Activated naive CD4-positive, alpha-beta T cell (primary cell): ENCODE results near the gene LRRC73.
"Not testable (repeated sequence)": the region's sequence is repeated elsewhere in the genome, so short reads cannot be mapped to it uniquely, and the experiment has no call there.

ENCODE experiments used
- DNase-seq, 4 experiments: peaks; one replicate each; lab custom pipeline; 2025; lab: John Stamatoyannopoulos, UW

The LRRC73 gene

DNA sequence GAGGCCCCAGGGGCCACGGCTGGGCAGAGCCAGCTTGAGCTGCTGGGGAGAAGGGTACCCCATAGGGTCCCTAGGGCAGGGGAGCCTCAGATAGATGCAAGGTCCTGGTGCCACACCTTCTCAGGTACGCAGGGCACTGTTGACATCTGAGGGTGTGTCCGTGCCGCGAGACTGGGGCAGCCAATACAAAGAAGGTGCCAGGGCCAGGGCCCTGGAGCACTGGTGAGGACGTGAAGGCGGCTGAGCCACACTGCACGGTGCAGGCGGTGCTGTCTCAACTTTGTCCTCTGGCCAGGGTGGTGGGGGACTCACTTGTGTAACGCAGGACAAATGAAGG lies 649 bp upstream of the LRRC73 start:
- no peak for DNase-seq

DNA sequence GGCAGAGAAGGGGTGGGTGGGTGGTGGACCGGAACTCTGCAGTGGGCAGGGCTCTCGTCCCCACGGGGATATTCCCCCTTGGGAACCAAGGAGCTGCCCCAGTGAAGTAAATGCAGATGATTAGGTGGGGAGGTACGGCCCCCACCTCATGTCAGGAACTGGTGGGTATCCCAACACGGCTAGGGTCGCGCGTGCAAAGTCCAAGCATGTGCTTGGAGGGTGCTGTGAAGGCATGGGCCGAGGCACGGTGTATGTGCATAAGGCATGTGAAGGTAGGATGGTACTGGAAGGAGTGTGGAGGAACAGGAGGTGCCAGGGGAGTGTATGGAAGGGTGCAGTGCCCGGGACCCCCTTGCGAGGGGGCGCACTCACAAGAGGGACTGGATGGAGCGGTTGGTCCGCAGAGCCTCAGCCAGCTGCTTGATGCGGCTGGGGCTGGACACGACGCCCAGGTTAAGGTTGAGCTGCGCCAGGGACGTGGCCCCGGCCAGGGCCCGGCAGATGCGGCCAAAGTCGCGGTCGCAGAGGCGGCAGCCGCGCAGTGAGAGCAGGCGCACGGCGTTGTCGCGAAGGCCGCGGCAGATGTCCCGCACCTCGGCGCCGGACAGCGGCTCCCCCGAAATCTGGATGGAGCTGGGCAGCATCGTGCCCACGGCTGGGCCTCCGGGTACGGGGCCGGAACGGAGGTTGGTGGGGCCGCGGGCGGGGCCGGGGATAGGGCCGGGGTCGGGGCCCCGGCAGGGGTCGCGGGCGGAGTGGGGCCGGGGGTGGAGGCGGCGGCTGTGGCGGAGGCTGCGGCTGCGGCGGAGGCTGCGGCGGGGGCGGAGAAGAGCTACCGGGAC lies 783 bp downstream of the LRRC73 start:
- no peak for DNase-seq

DNA sequence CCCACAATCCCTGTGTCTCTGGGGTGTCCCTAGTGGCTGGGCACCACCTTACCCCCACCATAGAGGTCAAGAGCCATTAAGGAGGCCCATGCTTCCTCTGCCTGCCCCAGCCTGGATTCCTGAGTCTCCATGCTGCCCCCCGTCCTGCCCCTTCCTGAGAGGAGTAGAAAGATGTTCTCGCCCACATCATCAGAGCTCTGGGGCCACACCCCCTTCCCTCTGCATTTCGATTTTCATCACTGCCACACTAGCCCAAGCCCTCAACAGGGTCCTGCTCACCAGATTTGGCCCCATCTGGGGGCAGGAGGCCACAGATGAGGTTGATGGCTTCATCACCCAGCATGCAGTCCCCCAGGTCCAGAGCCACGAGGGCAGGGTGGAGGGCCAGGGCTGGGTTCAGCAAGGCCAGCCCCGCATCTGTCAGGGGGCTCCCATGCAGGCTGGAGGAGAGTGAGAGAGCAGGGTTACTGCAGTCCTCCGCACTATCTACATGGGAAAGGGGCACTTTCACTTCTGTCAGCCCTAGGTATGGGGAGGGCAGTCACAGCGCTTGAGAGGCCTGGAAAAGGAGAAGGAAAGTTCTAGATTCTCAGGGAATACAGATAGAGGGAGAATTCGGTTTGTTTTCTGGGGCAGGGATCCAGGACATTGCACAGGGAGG lies 1.5 kb downstream of the LRRC73 start:
- no peak for DNase-seq

DNA sequence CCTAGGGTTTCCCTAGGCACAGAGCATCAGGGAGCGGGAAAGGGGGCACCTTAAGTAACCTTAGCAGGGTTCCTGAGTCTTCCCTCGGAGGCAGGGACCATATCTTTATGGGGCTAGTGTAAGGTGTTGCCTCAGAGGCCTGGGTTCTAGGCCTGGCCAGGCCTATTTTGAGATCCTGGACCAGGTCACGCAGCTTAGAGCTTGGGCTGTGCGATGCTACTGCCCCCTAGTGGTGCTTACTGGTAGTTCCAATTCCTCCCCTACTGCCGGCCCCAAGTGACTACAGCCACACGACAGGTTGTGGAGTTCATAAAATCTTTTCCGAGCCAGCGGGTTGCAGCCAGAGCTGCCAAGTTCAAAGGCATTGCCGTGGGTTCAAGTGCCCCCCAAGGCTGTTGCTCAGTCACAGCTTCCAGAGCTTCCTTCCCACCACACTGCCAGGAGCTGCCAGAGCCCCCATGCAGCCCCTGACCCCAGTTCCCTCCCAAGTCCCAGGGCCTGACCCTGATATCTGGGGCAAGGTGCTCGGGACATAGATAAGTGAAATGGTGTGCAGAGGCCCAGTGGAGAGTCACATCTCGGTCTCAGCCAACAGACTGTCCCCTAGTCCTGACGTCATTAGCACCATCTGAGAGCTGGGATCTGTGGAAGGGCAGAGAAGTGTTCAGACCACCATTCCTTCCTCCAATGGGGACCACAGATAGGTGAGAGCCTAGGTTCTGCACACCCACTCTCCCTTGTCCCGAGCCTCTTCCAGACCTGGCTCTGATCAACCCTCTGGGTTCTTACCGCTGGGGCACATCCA lies 3.3 kb downstream of the LRRC73 start:
- DNase-seq: peak; percentile 42 to 67 (median 51)

DNA sequence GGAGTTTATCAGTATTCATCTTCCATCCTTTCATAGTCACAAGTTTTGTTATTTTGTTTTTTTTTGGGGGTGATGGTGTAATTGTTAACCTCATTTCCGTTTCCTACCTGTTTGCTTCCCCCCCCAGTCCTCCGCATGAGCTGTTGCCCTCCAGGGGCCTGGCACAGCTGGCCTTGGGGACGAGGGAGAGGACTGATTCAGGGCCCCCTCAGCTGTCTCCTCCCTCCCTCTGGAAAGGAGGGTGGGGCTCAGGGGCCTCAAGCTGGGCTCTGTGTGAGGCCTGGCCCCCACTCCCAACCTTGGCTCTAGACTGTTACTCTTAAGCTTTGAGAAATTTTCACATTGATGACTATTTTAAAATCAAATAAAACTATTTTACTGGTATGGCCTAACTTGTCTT lies 4.0 kb downstream of the LRRC73 start:
- no peak for DNase-seq

DNA sequence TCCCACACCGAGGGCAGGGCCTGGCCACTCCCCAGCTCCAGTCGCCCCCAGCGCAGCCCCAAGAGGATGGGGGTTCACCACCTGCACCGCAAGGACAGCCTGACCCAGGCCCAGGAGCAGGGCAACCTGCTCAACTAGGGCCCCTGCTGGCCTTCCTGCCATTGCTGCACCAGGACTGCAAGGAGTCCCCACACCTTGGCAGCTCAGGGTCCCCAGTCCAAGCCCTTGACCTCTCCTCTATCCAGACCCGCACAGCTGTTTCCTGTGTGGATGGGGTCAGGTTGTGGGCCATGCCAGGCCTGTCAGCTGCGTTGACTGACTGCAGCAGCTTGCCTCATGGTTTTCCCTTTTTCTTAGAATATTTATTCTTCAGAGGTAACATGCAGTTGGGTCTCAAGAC lies 4.4 kb downstream of the LRRC73 start:
- DNase-seq: no peak

DNA sequence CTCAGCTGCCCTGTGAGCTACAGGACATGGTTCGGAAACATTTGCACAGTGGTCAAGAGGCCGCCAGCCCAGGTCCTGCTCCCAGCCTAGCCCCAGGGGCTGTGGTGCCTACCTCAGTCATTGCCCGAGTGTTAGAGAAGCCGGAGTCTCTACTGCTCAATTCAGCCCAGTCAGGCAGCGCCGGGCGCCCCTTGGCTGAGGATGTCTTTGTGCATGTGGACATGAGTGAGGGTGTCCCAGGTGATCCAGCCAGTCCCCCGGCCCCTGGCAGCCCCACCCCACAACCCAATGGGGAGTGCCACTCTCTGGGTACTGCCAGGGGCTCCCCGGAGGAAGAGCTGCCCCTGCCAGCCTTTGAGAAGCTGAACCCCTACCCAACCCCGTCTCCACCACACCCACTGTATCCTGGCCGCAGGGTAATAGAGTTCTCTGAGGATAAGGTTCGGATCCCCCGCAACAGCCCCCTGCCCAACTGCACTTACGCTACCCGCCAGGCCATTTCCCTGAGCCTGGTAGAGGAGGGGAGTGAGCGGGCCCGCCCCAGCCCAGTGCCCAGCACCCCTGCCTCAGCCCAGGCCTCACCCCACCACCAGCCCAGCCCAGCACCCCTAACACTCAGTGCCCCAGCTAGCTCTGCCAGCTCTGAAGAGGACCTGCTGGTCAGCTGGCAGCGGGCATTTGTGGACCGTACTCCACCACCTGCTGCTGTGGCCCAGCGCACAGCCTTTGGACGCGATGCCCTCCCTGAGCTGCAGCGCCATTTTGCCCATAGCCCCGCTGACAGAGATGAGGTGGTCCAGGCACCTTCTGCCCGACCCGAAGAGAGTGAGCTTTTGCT lies 5.2 kb downstream of the LRRC73 start:
- no peak for DNase-seq

DNA sequence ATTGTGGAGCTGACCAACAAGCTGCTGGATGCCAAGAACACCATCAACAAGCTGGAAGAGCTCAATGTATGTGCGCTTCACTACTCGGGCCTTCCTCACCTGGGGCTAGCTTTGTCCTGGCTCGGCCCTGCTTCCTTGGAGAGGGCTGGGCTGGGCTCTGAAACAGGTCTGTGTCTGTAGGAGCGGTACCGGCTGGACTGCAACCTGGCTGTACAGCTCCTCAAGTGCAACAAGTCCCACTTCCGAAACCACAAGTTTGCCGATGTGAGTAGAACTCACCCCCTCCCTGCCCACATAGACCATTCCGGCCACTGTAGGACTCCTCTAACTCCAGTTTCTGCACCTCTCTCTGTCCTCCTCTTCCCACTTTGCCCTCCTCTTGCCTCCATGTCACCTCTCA lies 6.7 kb downstream of the LRRC73 start:
- no peak for DNase-seq

DNA sequence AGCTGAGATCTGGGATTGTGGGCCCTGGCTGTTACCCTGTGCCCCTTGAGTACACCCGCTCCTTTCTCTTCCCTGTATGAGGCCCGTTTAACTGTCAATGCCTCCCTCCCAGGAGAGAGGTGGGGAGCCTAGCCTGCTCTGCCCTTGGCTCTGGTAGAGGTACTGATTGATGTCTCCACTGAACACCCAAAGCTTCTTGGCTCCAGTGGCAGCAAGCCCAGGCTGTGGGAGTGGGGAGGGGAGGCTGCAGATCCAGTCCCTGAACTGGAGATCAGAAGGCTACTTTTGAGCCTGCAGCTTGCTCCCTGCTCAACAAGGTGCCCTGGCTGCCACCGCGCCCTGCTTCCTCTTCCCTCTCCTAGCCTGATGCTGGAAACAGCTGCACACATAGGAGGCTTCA lies 7.5 kb downstream of the LRRC73 start:
- DNase-seq: no peak

DNA sequence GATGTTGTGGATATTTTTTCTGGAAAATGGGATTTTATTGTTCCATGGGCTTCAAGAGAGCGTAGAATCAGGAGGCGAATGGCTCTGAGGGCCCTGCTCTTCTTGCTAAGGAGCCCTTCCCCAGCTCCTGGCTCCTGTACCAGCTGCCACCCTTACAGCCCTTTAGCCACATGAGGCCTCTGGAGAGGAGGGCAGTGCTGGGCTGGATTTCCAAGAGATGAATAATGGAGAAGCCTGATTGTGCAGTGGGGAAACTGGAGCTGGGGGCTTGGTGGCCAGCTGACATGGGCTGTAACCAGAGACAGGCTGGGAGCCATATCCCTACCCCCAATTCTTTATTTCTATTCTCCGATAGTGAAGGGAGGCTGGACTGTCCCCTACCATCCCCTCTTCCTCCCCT lies 9.2 kb downstream of the LRRC73 start:
- no peak for DNase-seq

DNA sequence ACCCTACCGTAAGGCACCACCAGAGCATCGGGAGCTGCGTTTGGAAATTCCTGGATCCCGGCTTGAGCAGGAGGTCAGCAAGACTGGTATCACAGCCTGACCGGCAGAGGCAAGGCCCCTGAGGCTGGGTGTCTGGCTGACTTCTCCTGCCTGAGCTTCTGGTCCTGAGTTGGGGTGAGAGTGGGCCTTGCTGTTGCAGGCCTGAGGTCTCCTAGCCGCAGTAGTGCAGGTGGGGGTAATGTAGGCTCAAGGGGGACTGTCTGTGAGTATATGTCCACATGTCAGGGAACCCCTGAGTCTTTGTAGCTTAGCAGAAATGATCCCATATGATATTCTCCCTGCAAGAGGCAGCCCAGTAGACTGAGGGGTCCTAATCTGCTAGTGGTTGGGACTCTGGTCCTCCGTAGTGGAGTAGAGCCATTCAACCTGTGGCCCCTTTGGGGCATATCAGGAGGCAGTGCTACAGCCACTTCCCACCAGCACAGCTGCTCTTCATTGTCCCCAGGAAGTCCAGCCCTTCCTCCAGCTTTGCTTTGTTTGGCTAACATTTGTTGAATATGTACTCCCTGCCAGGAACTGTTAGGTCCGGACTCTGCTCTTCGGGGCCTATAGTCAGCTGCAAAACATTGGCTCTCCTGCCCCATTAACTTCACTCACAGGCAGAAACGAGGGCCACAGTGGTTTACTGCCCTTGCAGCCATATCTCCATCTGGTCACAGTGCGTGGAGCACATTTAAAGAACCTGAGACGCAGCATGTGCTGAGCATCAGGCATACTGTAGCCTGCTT lies 10.9 kb downstream of the LRRC73 start:
- DNase-seq: no peak

DNA sequence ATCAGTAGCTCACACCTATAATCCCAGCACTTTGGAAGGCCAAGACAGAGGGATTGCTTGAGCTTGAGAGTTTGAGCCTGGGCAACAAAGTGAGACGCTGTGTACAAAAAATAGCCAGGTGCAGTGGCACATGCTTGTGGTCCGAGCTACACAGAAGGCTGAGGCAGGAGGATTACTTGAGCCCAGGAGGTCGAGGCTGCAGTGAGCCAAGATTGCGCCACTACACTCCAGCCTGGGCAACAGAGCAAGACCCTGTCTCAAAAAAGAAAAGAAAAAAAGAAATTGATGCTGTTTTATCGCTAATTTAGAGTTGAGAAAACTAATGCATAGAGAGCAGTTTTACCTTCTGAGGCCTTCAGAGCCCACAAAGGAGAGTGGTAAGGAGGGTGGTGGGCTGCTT lies 11.9 kb downstream of the LRRC73 start:
- DNase-seq: not testable (repeated sequence)

DNA sequence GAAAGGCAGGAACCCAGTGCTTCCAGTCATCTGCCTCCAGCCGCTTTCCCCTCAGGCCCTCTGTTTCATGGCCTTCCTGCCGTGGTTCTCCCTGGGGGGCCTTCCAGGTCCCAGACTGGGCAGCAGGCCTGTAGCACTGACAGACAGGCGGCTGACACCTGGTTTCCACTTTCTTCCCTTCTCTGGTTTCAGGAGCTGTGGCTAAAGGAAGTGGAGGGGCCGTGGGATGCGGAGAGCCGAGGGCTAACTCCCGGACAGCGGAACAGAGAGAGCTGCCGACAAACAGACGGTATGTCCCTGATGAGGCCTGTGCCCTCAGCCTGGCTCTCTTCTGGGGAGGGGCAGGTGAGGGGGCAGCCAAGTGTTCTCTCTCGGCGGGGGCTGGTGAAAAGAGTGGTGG lies 12.5 kb downstream of the LRRC73 start:
- DNase-seq: no peak

DNA sequence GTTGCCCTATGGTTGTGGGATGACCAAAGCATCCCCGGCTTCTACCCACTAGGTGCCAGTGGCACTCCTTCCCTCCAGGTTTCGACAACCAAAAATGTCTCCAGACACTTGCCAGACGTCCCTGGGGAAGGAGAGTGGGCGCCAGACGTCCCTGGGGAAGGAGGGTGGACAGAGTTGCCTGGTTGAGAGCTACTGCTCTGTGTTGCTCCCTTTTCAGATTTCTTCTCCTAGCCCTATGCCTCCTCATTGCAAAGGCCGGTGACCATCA lies 13.1 kb downstream of the LRRC73 start:
- DNase-seq: no peak

DNA sequence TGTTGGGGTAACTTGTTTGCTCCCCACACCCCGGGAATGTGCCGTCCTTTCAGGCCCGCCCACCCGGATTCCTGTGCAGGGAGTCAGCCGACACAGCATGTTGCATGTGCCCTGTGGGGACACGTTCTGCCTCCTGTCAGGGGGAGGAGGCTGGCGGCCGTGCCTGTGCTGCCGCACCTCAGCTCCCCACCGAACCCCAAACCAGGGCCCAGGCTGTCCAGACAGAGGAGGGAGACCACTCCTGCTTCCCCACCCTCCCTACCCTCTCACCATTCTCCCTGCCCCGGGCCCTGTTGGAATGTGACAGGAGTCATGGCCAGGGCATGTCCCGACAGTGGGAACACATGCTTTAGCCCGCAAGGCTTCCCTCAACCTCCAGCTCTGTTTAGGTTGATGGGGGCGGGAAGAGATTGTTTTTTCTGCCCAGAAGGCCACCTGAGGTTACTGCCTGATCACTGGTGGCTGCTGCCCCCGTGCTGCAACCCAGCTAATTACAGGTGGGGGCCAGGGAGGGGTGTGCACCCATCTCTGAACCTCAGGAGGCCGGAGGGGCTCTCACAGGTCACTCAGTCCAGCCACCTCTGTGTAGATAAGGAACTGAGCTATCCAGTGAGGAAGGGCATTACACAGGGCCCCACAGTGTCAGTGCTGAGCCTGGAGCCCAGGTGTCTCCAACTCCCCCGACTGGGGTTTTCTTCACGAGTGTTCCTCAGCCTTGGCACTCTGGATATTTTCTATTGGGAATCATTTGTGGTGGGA lies 13.6 kb downstream of the LRRC73 start:
- no peak for DNase-seq

DNA sequence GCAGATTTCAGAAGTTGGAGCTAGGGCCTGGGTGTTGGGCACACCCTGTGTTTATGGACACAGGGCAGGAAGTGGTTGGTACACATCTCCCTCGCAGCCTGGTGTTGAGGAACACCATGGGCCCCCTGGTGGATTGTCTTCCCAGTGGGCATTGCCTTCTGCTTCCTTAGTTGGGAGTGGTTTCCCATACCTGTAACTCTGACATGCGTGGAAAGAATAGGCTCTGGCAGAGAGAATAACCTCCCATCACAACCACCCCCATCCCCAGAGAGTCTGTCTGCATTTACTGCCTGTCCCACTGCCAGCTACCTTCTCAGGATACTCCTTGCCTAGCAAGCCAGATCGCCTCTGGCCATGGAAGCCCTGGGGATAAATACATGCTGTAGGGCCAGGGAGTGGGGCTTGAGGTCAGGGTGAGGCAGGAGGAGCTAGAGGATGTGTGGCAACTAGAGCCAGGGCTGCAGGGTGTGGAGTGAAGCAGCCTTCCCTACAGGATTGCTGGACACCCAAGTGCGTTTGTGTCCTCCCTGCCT lies 14.7 kb downstream of the LRRC73 start:
- no peak for DNase-seq

DNA sequence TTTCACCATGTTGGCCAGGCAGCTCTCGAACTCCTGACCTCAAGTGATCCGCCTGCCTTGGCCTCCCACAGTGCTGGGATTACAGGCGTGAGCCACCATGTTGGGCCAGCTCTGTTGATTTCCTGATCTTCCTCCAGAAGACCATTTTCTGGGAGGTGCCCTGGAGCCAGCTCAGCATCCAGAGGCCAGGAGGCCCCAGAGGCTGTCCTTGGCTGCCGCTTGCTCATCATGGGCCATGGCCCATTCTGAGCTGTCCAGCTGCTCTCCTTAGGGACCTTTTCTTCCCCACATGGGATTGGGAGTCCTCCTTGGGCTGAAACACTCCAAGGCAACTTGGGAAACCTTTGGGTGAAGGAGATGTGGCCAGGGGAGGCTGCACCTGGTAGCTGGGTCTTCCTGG lies 15.4 kb downstream of the LRRC73 start:
- DNase-seq: no peak

DNA sequence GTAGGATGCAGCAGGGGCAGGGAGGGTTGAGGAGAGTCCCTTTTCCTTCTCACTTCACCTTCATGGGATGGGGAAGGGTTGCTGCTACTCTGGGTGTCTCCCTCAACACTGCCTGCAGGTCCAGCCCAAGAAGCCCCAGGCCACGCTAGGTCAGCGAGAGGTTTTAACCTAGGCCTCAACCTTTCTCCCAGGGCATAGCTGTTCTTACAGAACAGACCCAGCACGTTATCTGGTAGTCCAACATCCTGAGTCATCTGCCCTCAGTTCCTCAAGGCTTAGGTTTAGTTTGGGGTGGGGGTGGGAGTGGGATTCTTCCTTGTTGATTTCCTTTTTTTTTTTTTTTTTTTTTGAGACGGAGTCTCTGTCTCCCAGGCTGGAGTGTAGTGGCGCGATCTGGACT lies 15.8 kb downstream of the LRRC73 start:
- DNase-seq: no peak

DNA sequence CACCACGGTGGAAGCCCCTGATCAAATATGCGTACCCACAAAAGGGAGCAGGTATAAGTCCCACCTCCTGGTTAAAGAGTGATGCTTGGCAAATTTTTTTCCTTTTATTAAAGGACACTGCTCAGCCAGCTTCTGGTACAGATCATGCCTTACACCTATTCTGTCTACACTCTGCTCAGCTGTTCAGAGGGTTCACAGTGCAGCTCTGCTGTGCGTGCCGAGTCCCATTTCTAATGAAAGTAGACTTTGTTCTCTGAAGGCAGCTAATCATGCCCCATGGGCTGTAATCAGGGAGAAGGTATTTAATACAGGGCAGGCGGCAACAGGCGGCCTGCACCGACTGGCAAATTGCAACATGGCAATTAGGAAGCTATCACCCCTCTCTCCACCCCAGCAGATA lies 16.3 kb downstream of the LRRC73 start:
- no peak for DNase-seq

DNA sequence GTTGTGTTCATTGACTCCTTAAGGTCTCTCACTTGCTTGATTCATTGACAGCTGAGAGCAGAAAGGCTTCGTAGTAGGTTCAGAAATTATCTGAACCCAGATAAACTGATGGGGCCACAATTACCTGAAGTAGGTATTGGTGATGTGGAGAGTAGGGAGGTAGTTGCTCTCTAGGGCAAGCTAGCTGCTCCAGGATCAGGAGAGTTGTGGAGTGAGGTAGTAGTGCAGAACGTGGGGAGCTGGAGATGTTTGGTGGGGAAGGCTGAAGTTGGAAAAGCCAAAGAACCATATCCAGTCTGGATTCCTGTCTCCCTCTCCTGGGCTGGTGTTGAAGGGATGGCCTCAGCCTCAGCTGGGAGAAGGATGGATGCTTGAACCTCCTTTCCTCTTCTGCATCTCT lies 16.9 kb downstream of the LRRC73 start:
- no peak for DNase-seq

DNA sequence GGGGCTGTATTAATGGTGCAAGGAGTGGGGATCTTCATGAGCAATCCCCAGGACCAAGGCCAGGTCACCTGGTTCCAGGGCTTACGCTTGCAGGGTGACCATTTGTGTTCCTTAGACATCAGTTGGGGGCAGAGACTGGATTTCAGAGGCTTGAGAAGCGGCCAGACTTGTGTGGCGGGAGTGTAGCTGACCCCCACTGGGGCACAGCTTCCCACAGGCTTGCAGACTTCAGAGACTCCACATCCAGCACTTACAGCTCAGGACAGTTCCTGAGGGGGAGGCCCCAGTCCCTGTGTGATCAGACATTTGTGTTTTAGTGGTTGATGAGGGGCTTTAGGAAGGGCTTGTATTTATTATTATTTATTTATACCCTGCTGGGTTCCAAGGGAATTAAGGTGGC lies 17.5 kb downstream of the LRRC73 start:
- no peak for DNase-seq
